ENCODE results near the gene FOXD1. TPM values are rescaled to one million over a fixed set of nuclear protein-coding genes. Genes with fewer than 3 reads are reported as not detected.

Gene FOXD1
- total RNA-seq, 1 donor from 2014 or later: 0.94 TPM

DNA sequence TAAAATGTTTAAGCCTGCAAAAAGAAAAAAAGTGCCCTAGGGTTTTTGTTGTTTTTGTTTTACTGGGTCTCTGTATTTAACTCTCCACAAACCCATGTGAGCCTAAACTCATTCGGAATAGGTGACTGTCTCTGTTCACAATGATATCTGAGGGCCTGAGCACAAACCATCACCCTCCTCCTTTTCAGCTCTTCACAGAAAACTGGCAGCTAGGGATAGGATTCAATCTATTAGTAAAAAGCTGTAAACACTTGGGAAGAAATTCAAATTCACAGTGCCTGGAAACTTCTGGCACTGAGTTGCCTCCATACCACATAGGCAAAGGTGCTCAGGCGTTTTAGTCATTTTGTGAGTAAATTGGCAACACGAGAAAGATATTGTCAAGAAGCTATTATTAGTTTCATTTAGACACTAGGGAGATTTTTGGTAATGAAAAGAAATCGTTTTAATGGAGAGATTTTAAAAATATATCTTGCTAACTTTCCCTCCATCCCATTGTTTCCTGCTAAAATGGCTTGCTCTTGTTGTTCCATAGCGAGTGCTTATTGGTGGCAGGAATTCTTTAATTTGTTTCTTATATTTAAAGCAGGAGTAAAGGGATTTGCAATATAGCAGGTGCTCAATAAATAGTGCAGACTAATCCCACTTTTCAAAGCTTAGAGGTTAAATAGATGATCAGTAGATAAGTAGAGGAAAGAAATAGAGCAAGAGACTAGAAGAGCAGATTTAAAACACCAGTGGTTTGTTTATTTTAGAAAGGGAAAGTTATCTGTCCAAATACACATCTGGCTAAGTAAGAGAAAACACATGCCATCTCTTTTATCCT, 9.7 kb downstream of the FOXD1 start:
- no peak for DNase-seq

DNA sequence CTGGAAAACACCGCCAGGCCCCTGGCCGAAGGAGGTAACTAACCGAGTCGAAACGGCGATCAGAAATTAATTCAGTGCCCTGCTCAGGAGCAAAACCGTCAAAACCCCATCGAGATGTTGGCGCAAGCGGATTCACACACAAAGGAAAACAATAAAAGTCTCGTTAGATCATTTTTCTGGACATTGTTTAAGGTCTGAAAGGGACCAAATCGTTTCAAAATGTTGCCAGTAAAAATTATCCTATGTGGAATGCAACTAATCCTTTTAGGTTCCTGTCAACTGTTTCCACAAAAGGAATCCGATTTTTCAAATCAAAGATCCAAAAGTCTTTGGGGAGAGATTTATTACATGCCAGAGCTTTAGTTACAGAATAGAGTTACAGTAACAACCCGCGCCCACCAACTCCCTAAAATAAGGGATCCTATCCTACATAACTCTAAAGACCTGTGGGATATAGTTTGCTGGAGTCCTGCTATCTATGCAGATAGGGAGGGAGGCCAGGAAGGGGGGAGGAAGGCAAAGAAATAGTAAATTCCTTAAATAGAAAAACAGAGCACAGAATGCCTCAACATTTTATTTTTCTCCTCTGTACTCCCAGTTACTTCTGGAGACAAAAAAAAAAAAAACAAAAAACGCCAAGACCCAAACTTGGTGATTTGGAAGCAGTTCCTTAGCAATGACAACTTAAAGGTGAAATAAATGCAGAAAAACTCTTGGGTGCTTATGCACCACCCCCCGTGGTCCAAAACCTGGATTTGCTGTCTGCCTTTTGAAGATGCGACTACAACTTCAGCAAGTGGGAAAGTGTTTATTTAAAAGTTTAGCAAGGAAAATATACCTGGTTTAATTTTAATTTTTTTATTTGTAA, 10.6 kb downstream of the FOXD1 start:
- no peak for DNase-seq

DNA sequence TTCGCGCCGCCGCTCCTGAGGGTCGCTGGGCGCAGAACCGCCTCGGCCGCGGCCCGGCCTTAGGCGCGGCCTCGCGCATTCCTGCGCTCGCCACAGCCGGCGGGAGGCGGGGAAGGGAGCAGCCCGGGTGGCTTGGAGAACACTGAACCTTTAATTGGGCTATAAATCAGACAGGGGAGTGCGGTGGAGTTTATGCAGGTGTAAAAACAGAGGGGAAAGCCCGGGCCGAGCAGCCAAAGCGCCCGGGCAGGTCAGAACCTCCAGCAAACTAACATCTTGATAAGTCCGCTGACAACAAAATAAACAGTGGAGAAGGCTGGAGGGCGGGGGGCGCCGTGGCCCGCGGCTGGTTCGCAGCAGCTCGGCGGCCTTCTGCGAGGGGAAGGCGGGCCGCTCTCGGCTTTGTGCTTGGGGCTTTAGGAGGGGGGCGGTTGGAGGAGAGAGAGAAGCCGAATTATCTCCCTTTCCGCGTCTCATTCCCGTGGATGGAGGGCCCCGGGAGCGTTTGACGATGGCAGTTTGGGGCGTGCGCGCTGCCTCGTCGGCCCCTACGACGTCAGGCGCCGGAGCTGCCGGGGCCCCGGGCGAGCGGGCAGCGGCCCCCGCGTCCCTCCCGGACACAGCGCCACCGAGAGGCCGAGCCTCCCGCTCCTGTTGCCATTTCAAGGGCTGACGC, 11.3 kb downstream of the FOXD1 start:
- DNase-seq: no peak

DNA sequence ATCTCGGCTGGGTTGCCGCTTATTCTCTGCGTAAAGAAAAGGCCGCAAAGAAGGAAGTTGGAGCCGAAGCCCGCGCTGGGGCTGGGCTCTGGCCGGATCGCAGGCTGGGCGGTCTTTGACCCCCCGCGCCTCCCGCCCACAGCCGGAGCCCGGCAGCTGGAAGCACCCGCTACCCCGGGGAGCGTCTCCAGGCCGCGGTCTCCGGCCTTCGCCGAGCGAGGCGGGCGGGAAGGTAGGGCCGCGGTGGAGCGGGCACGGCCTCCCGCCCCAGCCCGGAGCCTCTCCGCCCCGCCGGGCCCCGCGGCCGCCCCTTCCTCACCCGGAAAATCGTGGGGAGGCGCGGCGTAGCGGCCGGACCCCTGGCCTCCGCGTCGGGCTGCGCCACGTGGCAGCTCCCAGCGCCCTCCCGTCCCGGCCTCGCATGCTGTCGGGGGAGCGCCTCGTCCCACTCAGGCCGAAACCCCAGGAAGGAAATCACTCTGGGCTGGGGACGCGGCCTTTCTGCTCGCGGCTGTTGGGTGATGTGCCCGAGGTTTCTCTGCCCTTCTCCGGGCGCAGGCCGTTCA, 12.0 kb downstream of the FOXD1 start:
- DNase-seq: no peak

DNA sequence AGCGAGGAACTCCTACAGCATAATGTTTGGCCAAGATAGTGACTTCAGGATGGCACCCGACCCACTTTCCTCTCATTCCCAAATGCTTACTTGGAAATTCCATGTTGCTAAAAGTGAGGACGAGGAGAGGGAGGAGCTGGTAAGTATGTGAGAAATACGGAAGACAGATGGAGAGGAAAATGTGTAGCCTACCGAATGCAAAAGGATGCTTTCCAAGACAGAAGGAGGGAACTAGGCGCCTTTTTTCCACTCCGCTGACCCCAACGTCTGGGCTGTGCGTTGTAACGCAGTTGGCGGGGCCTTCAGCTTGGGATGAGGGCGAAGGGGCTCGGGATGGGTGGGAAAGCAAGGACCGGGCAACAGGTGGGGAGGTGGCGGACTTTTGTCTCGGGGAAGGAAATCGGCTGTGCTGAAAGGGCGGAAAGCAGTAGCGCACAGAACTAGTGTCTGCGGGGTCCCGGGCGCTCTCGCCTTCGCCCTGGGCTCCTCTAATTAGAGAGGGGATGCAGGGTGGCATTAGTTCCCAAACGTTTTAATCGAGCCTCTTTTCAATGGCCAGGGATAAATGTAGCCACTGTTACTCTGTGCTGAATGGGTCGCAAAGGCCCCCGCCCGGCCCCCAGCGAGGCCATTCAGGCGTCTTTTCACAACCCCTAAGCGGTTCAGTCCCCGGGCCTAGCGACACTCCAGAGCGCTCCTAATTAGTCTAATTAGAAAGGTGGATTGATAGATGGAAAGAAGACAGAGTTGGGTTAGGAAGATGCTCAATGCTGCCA, 12.6 kb downstream of the FOXD1 start:
- DNase-seq: no peak

DNA sequence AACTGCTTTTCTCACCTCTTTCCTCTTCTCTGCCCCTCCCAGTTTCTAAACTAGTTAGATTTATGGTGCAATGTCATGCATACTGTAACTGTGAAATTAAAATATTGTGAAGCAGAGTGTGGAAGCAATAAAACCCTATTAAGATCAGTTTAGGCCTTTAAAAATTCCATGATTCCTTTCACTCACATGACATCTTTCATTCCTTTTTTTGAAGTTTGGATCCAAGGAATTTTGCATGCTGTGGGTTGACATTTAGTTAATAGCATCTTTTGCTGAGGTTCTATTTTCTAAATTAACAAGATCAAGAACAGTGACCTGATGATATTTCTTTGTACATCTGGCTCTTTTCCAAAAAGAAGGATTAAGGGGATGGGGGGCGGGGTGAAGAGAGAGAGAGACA, 13.7 kb downstream of the FOXD1 start:
- DNase-seq: no peak

DNA sequence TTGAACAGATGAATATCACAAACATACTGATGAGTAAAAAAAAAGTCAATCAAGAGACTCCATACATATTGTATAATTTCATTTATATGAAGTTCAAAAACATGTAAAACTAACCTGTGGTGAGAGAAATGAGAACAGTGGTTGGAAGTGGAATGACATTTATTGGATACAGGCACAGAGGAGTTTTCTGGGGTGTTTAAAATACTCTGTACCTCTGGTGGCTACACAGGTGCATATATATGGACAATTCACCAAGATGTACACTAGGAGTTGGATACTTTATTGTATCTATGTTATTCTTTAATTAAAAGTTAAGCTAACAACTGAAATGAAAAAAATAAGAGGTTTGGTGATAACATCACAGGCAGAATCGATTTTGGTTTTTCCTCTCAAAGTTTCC, 14.1 kb downstream of the FOXD1 start:
- DNase-seq: no peak

DNA sequence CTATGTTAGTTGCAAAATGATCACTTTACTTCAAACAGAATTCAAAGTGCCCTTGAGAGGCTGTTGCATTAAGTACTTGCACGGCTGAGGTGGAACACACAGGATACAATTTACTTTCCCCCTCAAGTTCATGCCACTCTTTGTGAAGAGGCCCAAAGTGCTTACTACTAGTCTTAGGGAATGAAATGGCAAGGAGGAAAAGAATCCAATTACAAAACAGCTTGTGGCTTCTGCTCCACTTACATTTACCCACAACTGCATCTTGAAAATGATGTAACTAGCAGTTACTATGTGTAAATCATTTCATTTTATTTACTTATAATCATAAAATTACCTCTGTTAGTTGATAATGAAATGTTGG, 14.6 kb downstream of the FOXD1 start:
- no peak for DNase-seq

DNA sequence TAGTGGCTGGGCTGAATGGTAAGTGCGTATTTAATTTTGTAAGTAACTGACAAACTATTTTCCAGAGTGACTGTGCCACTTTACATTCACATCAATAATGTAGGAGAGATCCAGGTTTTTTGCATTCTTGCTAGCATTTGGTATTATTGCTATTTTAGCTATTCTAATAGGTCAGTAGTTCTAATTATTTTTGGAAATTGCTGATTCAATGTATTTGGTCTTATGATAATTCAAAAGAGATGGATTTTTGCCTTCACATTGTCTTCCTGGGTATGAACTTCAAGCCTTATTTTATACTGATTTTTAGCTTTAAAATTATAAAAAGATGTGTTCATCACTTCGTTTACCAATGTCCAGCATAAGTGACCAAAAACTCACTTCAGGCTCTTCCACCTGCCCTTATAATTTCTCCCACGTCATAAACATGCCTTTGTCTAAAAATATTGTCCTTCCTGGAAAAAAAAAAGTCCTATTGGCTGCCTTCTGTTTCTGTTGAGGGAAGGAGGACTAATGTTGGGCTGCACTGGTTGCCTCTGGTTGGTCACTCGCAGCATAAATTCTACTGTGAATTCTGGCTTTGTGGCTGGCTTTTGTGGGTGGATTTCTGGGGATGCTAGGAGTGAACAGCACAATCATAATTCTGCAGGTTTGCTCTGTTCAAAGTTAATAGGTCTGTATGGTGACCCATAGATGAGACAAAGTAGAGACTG, 15.2 kb downstream of the FOXD1 start:
- no peak for DNase-seq

DNA sequence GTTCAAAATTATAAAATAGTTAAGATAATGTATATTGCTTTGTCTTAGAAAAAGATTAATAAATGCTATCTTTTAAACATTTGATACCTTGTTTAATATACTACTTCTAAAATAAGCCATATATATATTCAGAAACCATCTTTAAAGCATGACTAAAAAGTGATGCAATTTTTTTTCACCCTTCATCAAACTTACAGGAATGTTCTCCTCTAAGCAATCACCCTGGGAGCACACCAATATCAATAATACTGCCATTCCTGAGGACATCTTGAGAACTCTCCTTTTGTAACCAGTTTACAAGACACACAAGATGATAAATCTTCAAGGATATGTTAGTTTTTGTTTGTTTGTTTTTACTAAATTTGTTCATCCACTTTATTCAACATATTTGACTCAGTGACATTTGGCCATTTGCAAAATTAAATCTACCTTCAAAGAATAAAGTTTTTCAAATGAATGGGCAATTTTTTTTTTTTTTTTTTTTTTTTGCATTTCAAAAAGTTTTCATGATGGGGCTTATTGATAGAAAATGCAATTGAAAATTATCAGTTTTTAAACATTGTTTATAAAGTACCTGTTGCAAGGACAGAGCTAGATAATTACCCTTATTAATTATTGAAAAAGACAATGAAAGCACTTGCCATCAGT, 17.2 kb downstream of the FOXD1 start:
- DNase-seq: no peak

DNA sequence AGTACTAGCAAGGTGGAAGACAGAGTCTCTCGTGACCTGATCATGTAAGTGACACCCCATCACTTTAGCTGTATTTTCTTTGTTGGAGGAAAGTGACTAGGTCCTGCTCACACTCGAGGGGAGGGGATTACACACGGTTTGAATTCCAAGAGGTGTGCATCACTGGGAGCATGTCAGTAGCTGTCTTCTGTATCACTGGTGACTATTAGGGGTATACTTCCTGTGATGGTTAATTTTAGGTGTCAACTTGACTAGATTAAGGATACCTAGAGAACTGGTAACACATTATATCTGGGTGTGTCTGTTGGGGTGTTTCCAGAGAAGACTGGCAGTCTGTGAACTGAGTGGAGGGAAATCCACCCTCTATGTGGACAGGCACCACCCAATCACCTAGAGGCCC, 22.5 kb downstream of the FOXD1 start:
- DNase-seq: no peak

DNA sequence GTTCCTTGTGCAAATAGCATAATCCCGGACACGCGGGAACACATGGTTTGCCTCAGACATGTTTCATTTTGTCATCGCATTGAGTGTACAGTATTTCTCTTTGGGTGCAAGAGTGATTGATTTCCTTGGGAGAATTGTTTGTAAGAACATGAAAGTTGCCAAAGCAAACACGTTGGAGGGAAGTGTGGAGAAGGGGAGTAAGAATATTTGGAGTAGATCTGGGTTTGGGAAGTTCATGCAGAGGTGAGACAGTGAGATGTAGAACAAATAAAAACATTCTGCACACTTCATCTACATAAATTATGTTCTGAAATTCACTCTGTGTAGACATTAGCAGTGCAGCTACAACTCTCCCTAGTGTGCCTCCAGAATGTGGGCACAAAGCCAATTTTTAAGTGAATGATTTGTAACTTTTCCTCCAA, 24.0 kb downstream of the FOXD1 start:
- no peak for DNase-seq

DNA sequence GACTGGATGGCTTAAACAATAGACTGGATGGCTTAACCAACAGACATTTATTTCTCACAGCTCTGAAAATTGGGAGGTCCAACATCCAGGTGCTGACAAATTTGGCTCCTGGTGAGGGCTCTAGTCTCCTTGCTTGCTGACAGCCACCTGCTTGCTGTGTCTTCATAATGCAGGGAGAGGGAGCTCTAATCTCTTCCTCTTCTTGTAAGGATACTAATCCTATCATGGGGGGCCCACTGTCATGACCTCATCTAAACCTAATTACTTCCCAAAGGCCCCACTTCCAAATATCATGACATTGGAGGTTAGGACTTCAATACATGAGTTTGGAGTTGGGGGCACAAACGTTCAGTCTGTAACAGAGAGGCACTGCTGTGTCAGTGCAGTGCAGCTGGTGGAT, 26.4 kb downstream of the FOXD1 start:
- no peak for DNase-seq

DNA sequence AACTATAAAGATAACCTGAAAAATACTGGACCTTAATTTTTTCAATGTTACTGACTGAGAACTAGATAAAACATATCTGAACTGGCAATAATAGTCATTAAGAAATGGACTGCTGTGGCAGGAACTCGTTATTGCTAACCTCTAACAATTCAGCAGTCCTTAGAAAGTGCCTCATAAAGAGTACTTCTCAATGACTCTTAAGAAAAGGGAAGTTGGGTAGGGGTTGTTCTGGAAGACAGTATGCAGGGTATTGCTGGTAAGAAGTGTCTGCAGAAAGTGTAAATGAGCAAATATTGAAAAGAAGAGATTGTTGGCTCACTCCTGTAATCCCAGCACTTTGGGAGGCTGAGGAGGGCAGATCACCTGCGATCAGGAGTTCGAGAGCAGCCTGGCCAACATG, 27.9 kb downstream of the FOXD1 start:
- DNase-seq: no peak

DNA sequence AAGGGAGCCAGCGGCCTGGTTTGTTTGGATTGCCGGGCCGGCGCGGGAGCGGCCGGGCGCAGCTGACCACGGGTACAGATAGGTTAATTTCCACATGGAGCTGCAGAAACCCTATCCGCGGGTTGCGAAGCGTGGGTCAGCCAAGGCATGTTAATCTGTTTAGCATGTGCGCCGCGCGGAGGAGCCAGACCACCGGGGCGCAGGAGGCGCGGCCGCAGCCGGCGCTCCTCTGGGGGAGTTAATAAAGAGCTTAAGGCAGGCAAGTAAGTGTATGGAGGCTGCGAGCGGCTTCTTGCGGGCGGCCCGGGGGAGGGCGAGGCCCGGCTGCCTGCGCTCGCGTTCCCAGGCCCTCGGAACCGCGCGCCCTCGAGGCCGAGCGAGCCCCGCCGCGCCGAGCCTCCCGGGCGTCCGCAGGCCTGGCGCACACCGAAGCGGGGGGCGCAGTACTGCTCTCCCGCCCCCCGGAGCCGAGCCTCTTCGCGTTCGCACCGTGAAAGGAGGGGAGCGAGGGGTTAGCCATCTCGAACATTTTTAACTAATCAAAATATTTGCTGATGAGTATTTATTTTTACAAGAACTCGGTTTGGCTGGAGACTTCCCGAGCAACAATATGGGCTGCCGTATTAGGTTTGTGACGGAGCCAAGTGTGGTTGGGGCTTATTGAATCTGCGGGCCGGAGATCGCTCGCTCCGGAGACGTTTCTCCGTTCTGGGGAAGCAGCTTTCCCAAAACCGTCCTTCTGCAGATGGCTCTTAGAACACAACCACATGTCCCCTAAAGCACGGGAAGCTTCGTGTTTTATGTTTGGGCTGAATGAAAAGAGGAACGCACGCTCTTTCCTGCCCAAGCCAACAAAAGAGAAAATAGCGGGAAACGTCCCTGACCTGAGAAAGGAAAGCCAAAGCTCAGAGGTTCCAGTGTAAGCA, 28.8 kb downstream of the FOXD1 start:
- no peak for DNase-seq

DNA sequence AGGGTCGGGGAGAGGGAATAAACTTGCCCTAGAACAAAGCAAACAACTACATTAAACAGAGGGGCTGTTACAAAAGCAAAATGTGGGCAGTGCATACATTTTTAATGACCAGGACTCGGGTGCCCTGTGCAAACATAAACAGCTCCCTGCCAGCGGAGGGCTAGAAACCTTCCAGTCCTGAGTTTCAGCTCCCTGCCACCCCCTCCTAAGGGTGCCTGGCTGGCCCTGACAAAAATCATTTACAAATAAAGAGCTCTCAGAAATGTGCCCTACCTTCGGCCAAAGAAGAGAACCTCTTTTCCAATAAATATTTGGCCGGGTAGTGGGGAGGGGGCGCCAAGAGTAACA, 29.5 kb downstream of the FOXD1 start:
- no peak for DNase-seq

DNA sequence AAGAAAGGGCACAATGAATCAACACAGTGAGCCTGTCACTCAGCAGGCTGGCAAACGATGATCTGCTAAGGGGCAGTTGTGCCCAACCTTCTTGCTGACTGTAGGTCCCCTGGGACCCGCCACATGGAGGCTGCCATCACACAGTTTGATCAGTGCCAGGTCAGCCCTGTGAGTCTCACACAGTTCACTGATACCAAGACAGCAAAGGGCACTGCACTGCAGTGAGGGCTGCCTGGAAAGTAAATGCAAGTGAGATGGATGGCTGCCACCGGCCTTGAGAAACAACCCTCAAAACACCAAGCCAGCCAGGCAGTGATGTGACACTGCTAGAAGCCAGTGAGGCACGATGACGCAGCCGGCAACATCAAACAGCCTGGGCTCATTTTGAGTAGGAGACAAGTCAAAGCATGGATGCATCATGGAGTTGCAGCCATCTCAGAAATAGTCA, 30.3 kb downstream of the FOXD1 start:
- no peak for DNase-seq

DNA sequence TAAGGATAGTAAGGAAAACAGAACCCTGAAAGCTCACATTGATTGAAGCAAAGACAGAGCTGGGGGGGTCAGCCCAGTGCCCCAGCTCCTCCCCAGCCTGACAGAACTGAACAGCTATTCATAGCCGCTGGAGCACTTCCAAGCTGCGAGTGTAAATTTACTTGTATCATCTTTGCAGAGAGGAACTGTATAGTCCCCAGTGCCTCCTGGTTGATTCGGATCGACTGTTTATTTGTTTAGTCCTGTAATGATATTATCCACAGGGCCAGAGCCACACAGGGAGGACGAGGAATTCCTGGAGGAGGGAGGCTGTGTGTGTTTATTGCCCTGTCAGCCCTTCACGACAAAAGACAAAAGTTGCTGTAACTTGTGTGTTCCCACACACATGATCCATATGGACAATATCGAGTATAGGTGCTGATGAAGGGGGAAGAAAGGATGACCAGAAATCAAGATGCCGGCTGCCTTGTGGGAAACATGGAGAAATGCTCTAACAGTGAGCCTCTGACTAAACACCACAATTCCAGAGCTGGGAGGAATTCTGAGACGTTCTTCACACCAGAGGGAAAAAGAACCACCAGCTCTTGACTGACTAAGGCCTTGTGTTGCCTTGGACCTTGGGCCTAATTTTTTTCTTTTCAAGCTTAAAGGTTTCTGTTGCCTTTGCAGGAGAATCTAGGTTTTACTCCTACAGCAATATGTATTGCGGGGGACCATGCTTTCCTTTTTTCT, 31.1 kb downstream of the FOXD1 start:
- DNase-seq: no peak

DNA sequence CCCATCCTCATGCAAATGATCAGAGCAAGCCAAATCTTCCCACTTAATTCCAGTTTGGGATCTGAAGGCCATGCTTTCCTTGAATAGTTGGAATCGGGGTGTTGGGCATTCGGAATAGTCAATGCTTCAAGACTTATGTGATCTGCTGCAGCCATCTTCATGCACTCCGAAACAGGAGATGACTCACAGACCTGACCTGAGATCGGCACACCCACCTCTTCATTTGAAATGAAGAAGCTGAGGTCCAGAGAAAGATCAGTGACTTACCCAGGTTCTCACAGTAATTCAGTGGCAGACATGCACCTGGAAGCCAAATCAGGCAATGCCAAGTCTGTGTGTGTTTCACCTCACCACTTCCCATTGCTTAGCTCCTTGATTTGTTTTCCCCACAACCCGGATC, 33.0 kb downstream of the FOXD1 start:
- no peak for DNase-seq

Measured in occipital lobe (tissue), 2 donors.